Activated CD4-positive, alpha-beta T cell treated with anti-CD3 and anti-CD28 coated beads, Interleukin-2, amount 10 ng/mL, durations not matched to agents 7 days and 5 days (primary cell): ENCODE results near the gene ATL1. TPM values are rescaled to one million over a fixed set of nuclear protein-coding genes. Genes with fewer than 3 reads are reported as not detected.

Experiments used
- total RNA-seq, 2 experiments: library from RNA; stranded (reverse); gene quantifications; one replicate each; pipeline ENCODE4 v1.2.3, GENCODE V29; 2021

Gene ATL1
- total RNA-seq, 2 experiments from 2014 or later, result 0.67 to 1.2 TPM

Other genes with a start within 250 kb of the ATL1 start
- gene L2HGDH, start 247.9 kb upstream of the ATL1 start, total RNA-seq, result 10 to 100 TPM in 1 of 2 experiments, 1 to 10 TPM in 1; 9.6 to 12.8 TPM
- 10 to 100 TPM; 15.7 to 20.6 TPM for gene DMAC2L, start 247.8 kb upstream of the ATL1 start, total RNA-seq
- 10 to 100 TPM; 11.5 to 14.6 TPM for gene CDKL1, start 163.3 kb upstream of the ATL1 start, total RNA-seq
- gene MAP4K5, start 27.6 kb upstream of the ATL1 start, total RNA-seq, result 10 to 100 TPM; 30.5 to 30.8 TPM
- gene SAV1, start 108.2 kb downstream of the ATL1 start, total RNA-seq, result 1 to 10 TPM; 3.4 to 3.9 TPM